ENCODE results near the gene DCDC2. TPM values are rescaled to one million over a fixed set of nuclear protein-coding genes. Genes with fewer than 3 reads are reported as not detected.
A peak's percentile ranks its signal among the peaks of the same experiment; 100 is the strongest.
"Not testable (repeated sequence)": the region's sequence is repeated elsewhere in the genome, so short reads cannot be mapped to it uniquely, and the experiment has no call there.

DCDC2 gene
- total and polyA plus RNA-seq, 3 experiments from 2014 or later: not detected

DNA sequence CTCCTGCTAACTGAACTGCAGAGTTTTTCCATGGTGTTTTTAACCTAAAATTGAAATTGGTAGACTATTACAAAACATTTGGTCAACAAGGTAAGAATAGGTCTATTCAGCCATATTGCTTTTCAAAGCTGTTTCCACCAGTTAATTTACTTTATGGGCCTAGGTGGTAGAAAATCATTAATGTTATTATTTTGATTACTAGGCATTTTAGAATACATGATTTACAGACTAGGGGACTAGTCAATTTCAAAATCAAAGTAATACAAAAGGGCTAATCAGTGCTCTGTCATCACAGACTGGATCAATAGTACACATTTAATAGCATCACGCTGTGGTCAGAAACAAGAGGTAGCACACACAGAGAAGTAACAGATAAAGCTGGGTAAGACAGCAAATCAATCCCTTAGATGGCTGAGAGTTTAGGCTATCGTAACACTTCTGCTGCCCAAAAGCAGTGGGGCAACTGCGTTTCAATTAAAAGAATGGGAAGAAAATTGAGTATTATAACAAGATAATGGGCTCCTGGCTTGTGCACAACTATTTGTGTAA, 117.4 kb downstream of the DCDC2 start:
- Mint-ChIP-seq H3K36me3 (no peaks in the 10 kb centered on the region), H3K4me3 (no peak overlapping the region), H3K27me3 (peaks cover 4 to 16% of the 10 kb centered on the region in 2 donors), H3K4me1 (no peaks in the 10 kb centered on the region), H3K27ac (no peak overlapping the region), H3K9me3 (peaks cover 0 to 4% (median 2%) of the 10 kb centered on the region in 5 donors)
- Histone ChIP-seq H3K27me3 (ENCODE audit: insufficient read depth, low read length, poor library complexity, severe bottlenecking) (no peaks in the 10 kb centered on the region), H3K4me1 (ENCODE audit: insufficient read depth, low read length) (no peaks in the 10 kb centered on the region), H3K4me3 (ENCODE audit: low read length) (no peak overlapping the region), H3K36me3 (ENCODE audit: insufficient read depth, low read length) (no peaks in the 10 kb centered on the region), H3K27ac (ENCODE audit: low read depth, low read length) (no peak overlapping the region), H3K9me3 (ENCODE audit: low read length) (no peaks in the 10 kb centered on the region)
- ChIA-PET CTCF (no interaction called here), POLR2A (no interaction called here)
- no peak for DNase-seq

GRCh38 chr6:24238700-24239099, 119.2 kb downstream of the DCDC2 start:
- Histone ChIP-seq H3K9me3 (ENCODE audit: low read length) (no peaks in the 10 kb centered on the region), H3K27ac (ENCODE audit: low read depth, low read length) (no peak overlapping the region), H3K27me3 (ENCODE audit: insufficient read depth, low read length, poor library complexity, severe bottlenecking) (no peaks in the 10 kb centered on the region), H3K4me3 (ENCODE audit: low read length) (no peak overlapping the region), H3K36me3 (ENCODE audit: insufficient read depth, low read length) (no peaks in the 10 kb centered on the region), H3K4me1 (ENCODE audit: insufficient read depth, low read length) (no peaks in the 10 kb centered on the region)
- POLR2A ChIA-PET: no interaction called here
- H3K4me1 Mint-ChIP-seq: no peaks in the 10 kb centered on the region
- H3K4me3 Mint-ChIP-seq: peak overlapping the region in 1 of 7 donors; percentile 56
- no peaks in the 10 kb centered on the region for H3K36me3 Mint-ChIP-seq
- DNase-seq: no peak
- peaks cover 6 to 15% of the 10 kb centered on the region in 2 donors for H3K27me3 Mint-ChIP-seq
- H3K27ac Mint-ChIP-seq: peak overlapping the region in 1 of 8 donors; percentile 32
- CTCF ChIA-PET: no interaction called here
- H3K9me3 Mint-ChIP-seq: peaks cover 0 to 4% (median 2%) of the 10 kb centered on the region in 5 donors

DNA sequence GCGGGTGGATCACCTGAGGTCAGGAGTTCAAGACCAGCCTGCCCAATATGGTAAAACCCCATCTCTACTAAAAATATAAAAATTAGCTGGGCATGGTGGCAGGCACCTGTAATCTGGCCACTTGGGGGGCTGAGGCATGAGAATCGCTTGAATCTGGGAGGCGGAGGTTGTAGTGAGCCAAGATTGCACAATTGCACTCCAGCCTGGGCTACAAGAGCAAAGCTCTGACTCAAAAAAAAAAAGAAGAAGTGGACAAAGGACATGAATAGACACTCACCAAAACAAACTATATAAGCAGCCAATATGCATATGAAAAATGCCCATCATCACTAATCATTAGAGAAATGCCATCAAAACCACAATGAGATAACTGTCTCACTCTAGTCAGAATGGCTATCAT, 121.1 kb downstream of the DCDC2 start:
- CTCF ChIA-PET: not testable (repeated sequence)

GRCh38 chr6:24233813-24234442, 123.9 kb downstream of the DCDC2 start:
- Histone ChIP-seq H3K27ac (ENCODE audit: low read depth, low read length) (no peak overlapping the region), H3K4me3 (ENCODE audit: low read length) (no peak overlapping the region), H3K27me3 (ENCODE audit: insufficient read depth, low read length, poor library complexity, severe bottlenecking) (no peaks in the 10 kb centered on the region), H3K4me1 (ENCODE audit: insufficient read depth, low read length) (no peaks in the 10 kb centered on the region), H3K9me3 (ENCODE audit: low read length) (no peaks in the 10 kb centered on the region), H3K36me3 (ENCODE audit: insufficient read depth, low read length) (no peaks in the 10 kb centered on the region)
- Mint-ChIP-seq H3K27ac (no peak overlapping the region), H3K36me3 (no peaks in the 10 kb centered on the region), H3K9me3 (peaks cover 0 to 4% (median 2%) of the 10 kb centered on the region in 5 donors), H3K4me3 (no peak overlapping the region), H3K4me1 (no peaks in the 10 kb centered on the region), H3K27me3 (peaks cover 5 to 37% of the 10 kb centered on the region in 2 donors)
- POLR2A ChIA-PET: no interaction called here
- no peak for DNase-seq
- CTCF ChIA-PET: no interaction called here

More for the DNA sequence above, 121.1 kb downstream of the DCDC2 start:
- H3K4me1 Mint-ChIP-seq; DNase-seq; H3K27me3 ChIP-seq (ENCODE audit: insufficient read depth, low read length, poor library complexity, severe bottlenecking); H3K4me3 ChIP-seq (ENCODE audit: low read length); H3K4me3 Mint-ChIP-seq; H3K9me3 Mint-ChIP-seq; H3K36me3 Mint-ChIP-seq; POLR2A ChIA-PET; H3K9me3 ChIP-seq (ENCODE audit: low read length); H3K4me1 ChIP-seq (ENCODE audit: insufficient read depth, low read length); H3K36me3 ChIP-seq (ENCODE audit: insufficient read depth, low read length); H3K27ac ChIP-seq (ENCODE audit: low read depth, low read length): not testable (repeated sequence)
- Mint-ChIP-seq H3K27me3 (peaks cover 4 to 25% of the 10 kb centered on the region in 2 donors), H3K27ac (peak overlapping the region in 1 of 8 donors; percentile 60)

DNA sequence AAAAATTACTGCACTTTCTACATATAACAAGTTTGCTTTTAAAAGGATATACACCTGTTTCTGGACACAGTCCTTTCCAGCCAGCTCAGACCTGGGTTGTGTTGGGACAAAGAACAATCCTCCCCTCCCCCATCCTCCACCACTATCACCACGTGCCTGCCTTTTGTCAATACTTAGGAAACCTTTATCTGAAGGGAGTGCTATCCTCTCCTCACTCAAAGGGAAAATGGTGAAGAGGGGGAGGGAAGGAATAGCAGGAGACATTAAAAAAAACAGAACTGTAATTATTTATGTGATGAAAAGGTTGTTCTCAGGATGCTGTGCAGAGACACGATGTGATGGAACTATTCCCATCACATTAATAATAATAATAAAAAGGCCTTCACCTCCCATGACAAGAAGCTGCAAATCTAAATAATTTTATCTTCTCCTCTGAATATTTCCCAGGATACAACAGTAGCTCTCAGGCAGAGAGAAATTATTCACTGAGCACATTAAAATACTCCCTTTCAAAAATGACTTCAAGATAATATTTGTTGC, 126.4 kb downstream of the DCDC2 start:
- H3K27me3 Mint-ChIP-seq: peaks cover 5 to 41% of the 10 kb centered on the region in 2 donors
- H3K4me3 Mint-ChIP-seq: no peak overlapping the region
- Histone ChIP-seq H3K27me3 (ENCODE audit: insufficient read depth, low read length, poor library complexity, severe bottlenecking) (no peaks in the 10 kb centered on the region), H3K4me1 (ENCODE audit: insufficient read depth, low read length) (no peaks in the 10 kb centered on the region), H3K36me3 (ENCODE audit: insufficient read depth, low read length) (no peaks in the 10 kb centered on the region), H3K9me3 (ENCODE audit: low read length) (no peaks in the 10 kb centered on the region), H3K27ac (ENCODE audit: low read depth, low read length) (no peak overlapping the region), H3K4me3 (ENCODE audit: low read length) (no peak overlapping the region)
- POLR2A ChIA-PET: no interaction called here
- H3K27ac Mint-ChIP-seq: peak overlapping the region in 1 of 8 donors; percentile 10
- DNase-seq: no peak
- no peaks in the 10 kb centered on the region for H3K9me3 Mint-ChIP-seq
- H3K36me3 Mint-ChIP-seq: no peaks in the 10 kb centered on the region
- H3K4me1 Mint-ChIP-seq: no peaks in the 10 kb centered on the region
- CTCF ChIA-PET: no interaction called here

- CTCF ChIA-PET: no interaction called here
- Histone ChIP-seq H3K9me3 (ENCODE audit: low read length) (no peaks in the 10 kb centered on the region), H3K4me3 (ENCODE audit: low read length) (no peak overlapping the region), H3K36me3 (ENCODE audit: insufficient read depth, low read length) (no peaks in the 10 kb centered on the region), H3K27ac (ENCODE audit: low read depth, low read length) (no peak overlapping the region), H3K4me1 (ENCODE audit: insufficient read depth, low read length) (no peaks in the 10 kb centered on the region), H3K27me3 (ENCODE audit: insufficient read depth, low read length, poor library complexity, severe bottlenecking) (no peaks in the 10 kb centered on the region)
- peaks cover 7 to 47% of the 10 kb centered on the region in 2 donors for H3K27me3 Mint-ChIP-seq
- H3K9me3 Mint-ChIP-seq: no peaks in the 10 kb centered on the region
- no peak overlapping the region for H3K27ac Mint-ChIP-seq
- H3K4me1 Mint-ChIP-seq: no peaks in the 10 kb centered on the region
- DNase-seq: no peak
- no peak overlapping the region for H3K4me3 Mint-ChIP-seq
- POLR2A ChIA-PET: no interaction called here
- no peaks in the 10 kb centered on the region for H3K36me3 Mint-ChIP-seq
These were observed 128.0 kb downstream of the DCDC2 start for GRCh38 chr6:24229696-24230405.

DNA sequence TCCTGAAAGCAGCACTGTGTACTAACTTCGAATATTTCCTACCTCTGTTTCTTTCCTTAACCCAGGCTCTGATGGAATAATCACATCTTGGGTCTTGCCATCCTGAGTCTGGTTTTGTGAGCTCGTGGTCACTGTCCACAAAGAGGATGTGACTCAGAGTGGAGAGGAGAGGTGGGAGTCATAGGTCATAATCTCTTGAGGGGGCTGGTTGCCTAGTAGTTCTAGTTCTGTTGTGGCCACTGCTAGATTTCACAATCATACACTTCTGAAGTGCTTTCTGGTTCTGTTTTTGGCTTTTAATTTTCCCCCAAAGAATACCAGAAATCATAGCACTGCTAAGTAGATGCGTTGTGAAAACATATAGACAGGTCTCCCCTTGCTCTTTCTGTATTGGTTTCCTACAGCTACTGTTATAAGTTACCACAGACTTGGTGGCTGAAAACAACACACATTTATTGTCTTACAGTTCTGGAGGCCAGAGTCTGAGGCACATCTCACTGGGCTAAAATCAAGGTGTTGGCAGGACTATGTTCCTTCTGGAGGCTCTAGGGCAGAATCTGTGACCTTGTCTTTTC, 129.1 kb downstream of the DCDC2 start:
- no peak overlapping the region for H3K27ac Mint-ChIP-seq
- H3K27me3 ChIP-seq (ENCODE audit: insufficient read depth, low read length, poor library complexity, severe bottlenecking): no peaks in the 10 kb centered on the region
- no peaks in the 10 kb centered on the region for H3K36me3 Mint-ChIP-seq
- H3K4me3 ChIP-seq (ENCODE audit: low read length): no peak overlapping the region
- no peaks in the 10 kb centered on the region for H3K9me3 ChIP-seq (ENCODE audit: low read length)
- H3K4me1 ChIP-seq (ENCODE audit: insufficient read depth, low read length): no peaks in the 10 kb centered on the region
- DNase-seq: no peak
- H3K36me3 ChIP-seq (ENCODE audit: insufficient read depth, low read length): no peaks in the 10 kb centered on the region
- H3K9me3 Mint-ChIP-seq: no peaks in the 10 kb centered on the region
- H3K4me1 Mint-ChIP-seq: no peaks in the 10 kb centered on the region
- no peak overlapping the region for H3K4me3 Mint-ChIP-seq
- H3K27me3 Mint-ChIP-seq: peaks cover 4 to 52% of the 10 kb centered on the region in 2 donors
- POLR2A ChIA-PET: no interaction called here
- no peak overlapping the region for H3K27ac ChIP-seq (ENCODE audit: low read depth, low read length)
- CTCF ChIA-PET: no interaction called here

DNA sequence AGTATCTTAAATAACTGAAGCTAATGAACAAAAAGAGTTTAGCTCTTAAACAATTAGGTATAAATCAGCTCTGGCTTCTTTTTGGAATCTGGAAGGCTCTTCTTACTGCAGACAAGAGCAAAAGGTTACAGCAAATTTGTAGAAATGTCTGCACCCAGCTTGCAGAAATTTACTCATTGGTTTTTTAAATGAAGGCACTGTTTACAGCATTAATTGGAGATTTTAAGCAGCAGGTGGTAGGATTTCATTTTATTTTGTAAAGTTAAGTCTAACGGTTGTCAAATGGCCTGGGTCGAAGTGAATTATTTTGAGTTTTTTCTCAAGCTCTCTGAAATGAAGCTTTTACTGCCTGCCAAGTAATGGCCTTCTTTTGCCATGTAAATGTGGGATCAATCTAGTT, 129.7 kb downstream of the DCDC2 start:
- POLR2A ChIA-PET: no interaction called here
- H3K36me3 ChIP-seq (ENCODE audit: insufficient read depth, low read length): no peaks in the 10 kb centered on the region
- no peaks in the 10 kb centered on the region for H3K9me3 Mint-ChIP-seq

More for the DNA sequence above, 129.7 kb downstream of the DCDC2 start:
- no peak overlapping the region for H3K4me3 Mint-ChIP-seq
- Histone ChIP-seq H3K27ac (ENCODE audit: low read depth, low read length) (no peak overlapping the region), H3K4me3 (ENCODE audit: low read length) (no peak overlapping the region), H3K27me3 (ENCODE audit: insufficient read depth, low read length, poor library complexity, severe bottlenecking) (no peaks in the 10 kb centered on the region), H3K4me1 (ENCODE audit: insufficient read depth, low read length) (no peaks in the 10 kb centered on the region), H3K9me3 (ENCODE audit: low read length) (no peaks in the 10 kb centered on the region)
- no peaks in the 10 kb centered on the region for H3K36me3 Mint-ChIP-seq
- no peak overlapping the region for H3K27ac Mint-ChIP-seq
- DNase-seq: no peak
- peaks cover 4 to 52% of the 10 kb centered on the region in 2 donors for H3K27me3 Mint-ChIP-seq
- CTCF ChIA-PET: no interaction called here
- no peaks in the 10 kb centered on the region for H3K4me1 Mint-ChIP-seq
